ENCODE measurements around the gene OLIG2. TPM values are rescaled to one million over a fixed set of nuclear protein-coding genes. Genes with fewer than 3 reads are reported as not detected.

OLIG2 gene
- total RNA-seq, 1 experiment from 2014 or later: not detected

- H3K27ac ChIP-seq (ENCODE audit: low read depth, low read length): no peak overlapping the region
- no peak for DNase-seq (ENCODE audit: low read depth, low spot score)
- H3K9me3 ChIP-seq (ENCODE audit: control insufficient read depth in 1 of 2, insufficient read depth in 1 of 2, low read depth in 1 of 2, low read length in 2 of 2): no peaks in the 10 kb centered on the region
- intact Hi-C loops (cut with micrococcal nuclease): no loop called here
- H3K9me2 ChIP-seq (ENCODE audit: insufficient read depth): no peaks in the 10 kb centered on the region
- H3K9ac ChIP-seq (ENCODE audit: low read length): no peak overlapping the region
- ChIA-PET POLR2A (no interaction called here), RAD21 (ENCODE audit: low non-redundant PET in 1 of 2, low total read pairs in 2 of 2, uncharacterized antibody in 2 of 2, unreplicated experiment in 2 of 2) (no interaction called here), CTCF (no interaction called here)
- TF ChIP-seq CTCF (IDR thresholded peaks at IDR 0.05 in 2 of 3, conservative IDR thresholded peaks at IDR 0.05 in 1 of 3; ENCODE audit: borderline replicate concordance in 1 of 3, insufficient read depth in 1 of 3, low read depth in 2 of 3, low read length in 2 of 3): no peak
- TF ChIP-seq ATF3 (IDR thresholded peaks at IDR 0.05): no peak
- no peak for TF ChIP-seq POLR2AphosphoS5 (IDR thresholded peaks at IDR 0.05; ENCODE audit: low read depth, low read length)
- TF ChIP-seq EGR1 (IDR thresholded peaks at IDR 0.05; ENCODE audit: low read depth): no peak
- no peak for TF ChIP-seq SRF (IDR thresholded peaks at IDR 0.05; ENCODE audit: low read depth)
- no peak for TF ChIP-seq FOSL1 (IDR thresholded peaks at IDR 0.05; ENCODE audit: low read depth)
- no peak for TF ChIP-seq RAD21 (IDR thresholded peaks at IDR 0.05; ENCODE audit: low read depth)
- TF ChIP-seq SP1 (IDR thresholded peaks at IDR 0.05; ENCODE audit: low read depth): no peak
- H3K79me2 ChIP-seq (ENCODE audit: insufficient read depth, low read length): no peaks in the 10 kb centered on the region
- H3K4me3 ChIP-seq (replicated peaks in 1 of 2; ENCODE audit: low read depth in 1 of 2, low read length in 2 of 2): no peak overlapping the region
- no peak for ATAC-seq
- BruUV-seq (replicated peaks): no TSS peak
- H3K4me1 ChIP-seq (ENCODE audit: control insufficient read depth in 1 of 2, insufficient read depth in 2 of 2, low read length in 2 of 2): peaks cover 9 to 12% of the 10 kb centered on the region in 2 experiments
- H3K36me3 ChIP-seq (ENCODE audit: control insufficient read depth in 1 of 2, insufficient read depth in 2 of 2, low read length in 2 of 2): no peaks in the 10 kb centered on the region
- H4K20me1 ChIP-seq (ENCODE audit: insufficient read depth): no peaks in the 10 kb centered on the region
- peaks cover 36% of the 10 kb centered on the region; the same call in 1 of the 2 replicates for H3K27me3 ChIP-seq (ENCODE audit: insufficient read depth, low read length)
- H3K4me2 ChIP-seq (ENCODE audit: low read length): no peak overlapping the region
- no peak overlapping the region for H2AFZ ChIP-seq (ENCODE audit: low read depth, low read length, poor library complexity, severe bottlenecking)
Observed at GRCh38 chr21:33047231-33047630, 21.5 kb downstream of the OLIG2 start.

- Histone ChIP-seq H3K36me3 (ENCODE audit: control insufficient read depth in 1 of 2, insufficient read depth in 2 of 2, low read length in 2 of 2) (no peaks in the 10 kb centered on the region), H3K27ac (ENCODE audit: low read depth, low read length) (no peak overlapping the region), H3K4me2 (ENCODE audit: low read length) (no peak overlapping the region), H4K20me1 (ENCODE audit: insufficient read depth) (no peaks in the 10 kb centered on the region), H3K9ac (ENCODE audit: low read length) (no peak overlapping the region), H2AFZ (ENCODE audit: low read depth, low read length, poor library complexity, severe bottlenecking) (no peak overlapping the region), H3K9me3 (ENCODE audit: control insufficient read depth in 1 of 2, insufficient read depth in 1 of 2, low read depth in 1 of 2, low read length in 2 of 2) (no peaks in the 10 kb centered on the region), H3K79me2 (ENCODE audit: insufficient read depth, low read length) (no peaks in the 10 kb centered on the region), H3K4me1 (ENCODE audit: control insufficient read depth in 1 of 2, insufficient read depth in 2 of 2, low read length in 2 of 2) (no peaks in the 10 kb centered on the region), H3K9me2 (ENCODE audit: insufficient read depth) (no peaks in the 10 kb centered on the region), H3K27me3 (ENCODE audit: insufficient read depth, low read length) (peaks cover 20% of the 10 kb centered on the region; the same call in 1 of the 2 replicates), H3K4me3 (replicated peaks in 1 of 2; ENCODE audit: low read depth in 1 of 2, low read length in 2 of 2) (no peak overlapping the region)
- DNase-seq (ENCODE audit: low read depth, low spot score) (no peak), ATAC-seq (no peak)
- POLR2A ChIA-PET: no interaction called here
- intact Hi-C loops (cut with micrococcal nuclease): no loop called here
- RAD21 ChIA-PET (ENCODE audit: low non-redundant PET in 1 of 2, low total read pairs in 2 of 2, uncharacterized antibody in 2 of 2, unreplicated experiment in 2 of 2): no interaction called here
- BruUV-seq (replicated peaks): no TSS peak
- CTCF ChIA-PET: no interaction called here
- TF ChIP-seq CEBPB (IDR thresholded peaks at IDR 0.05; ENCODE audit: low read depth) (no peak), EGR1 (IDR thresholded peaks at IDR 0.05; ENCODE audit: low read depth) (no peak), MAX (IDR thresholded peaks at IDR 0.05) (no peak), ELF1 (IDR thresholded peaks at IDR 0.05; ENCODE audit: borderline replicate concordance, low read depth) (no peak), ZBTB33 (IDR thresholded peaks at IDR 0.05; ENCODE audit: extremely low read depth, insufficient replicate concordance, low read length) (no peak), YY1 (IDR thresholded peaks at IDR 0.05; ENCODE audit: extremely low read depth, insufficient replicate concordance, low read depth, low read length) (no peak), TCF7L2 (IDR thresholded peaks at IDR 0.05; ENCODE audit: borderline replicate concordance, extremely low read depth, insufficient read depth, insufficient read length) (no peak)
Observed at GRCh38 chr21:33051925-33052324, 26.2 kb downstream of the OLIG2 start.
